Inferior parietal cortex (tissue), 1 donor: ENCODE results near the gene USP17L26.
"Not testable (repeated sequence)": the region's sequence is repeated elsewhere in the genome, so short reads cannot be mapped to it uniquely, and the experiment has no call there.

Experiments
- DNase-seq: peaks from one replicate; pipeline ENCODE4 v3.0.0-alpha.2; 2016; ENCODE audit errors: extremely low spot score

USP17L26 gene

GRCh38 chr4:9334358-9334757 is at the start of gene USP17L26:
TSS of gene USP17L26 (plus strand) at chr4:9334658. CDS start at chr4:9334658, 0 bp downstream.
- not testable (repeated sequence) for DNase-seq

GRCh38 chr4:9324191-9324590 is 10.3 kb upstream of the USP17L26 start:
- DNase-seq = not testable (repeated sequence)

GRCh38 chr4:9324865-9325264 is 9.6 kb upstream of the USP17L26 start, which contains the start of gene USP17L24:
TSS of gene USP17L24 (plus strand) at chr4:9325165. CDS start at chr4:9325165, 0 bp downstream.
- DNase-seq = not testable (repeated sequence)

- not testable (repeated sequence) for DNase-seq
Measured at GRCh38 chr4:9329611-9330010, 4.8 kb upstream of the USP17L26 start, which contains the start of gene USP17L25. TSS of gene USP17L25 (plus strand) at chr4:9329911. CDS start at chr4:9329911, 0 bp downstream.

- not testable (repeated sequence) for DNase-seq
Measured at GRCh38 chr4:9339103-9339502, 4.6 kb downstream of the USP17L26 start, which contains the start of gene USP17L5. TSS of gene USP17L5 (plus strand) at chr4:9339403. CDS start at chr4:9339403, 0 bp downstream.

GRCh38 chr4:9343848-9344247 is 9.4 kb downstream of the USP17L26 start, which contains the start of gene USP17L27:
TSS of gene USP17L27 (plus strand) at chr4:9344148. CDS start at chr4:9344148, 0 bp downstream.
- DNase-seq = not testable (repeated sequence)

- DNase-seq = not testable (repeated sequence)
Measured at GRCh38 chr4:9348593-9348992, 14.1 kb downstream of the USP17L26 start, which contains the start of gene USP17L28. TSS of gene USP17L28 (plus strand) at chr4:9348893. CDS start at chr4:9348893, 0 bp downstream.

- not testable (repeated sequence) for DNase-seq
Measured at GRCh38 chr4:9350866-9351265, 16.4 kb downstream of the USP17L26 start.

GRCh38 chr4:9353338-9353737 is 18.9 kb downstream of the USP17L26 start, which contains the start of gene USP17L29:
TSS of gene USP17L29 (plus strand) at chr4:9353638. CDS start at chr4:9353638, 0 bp downstream.
- not testable (repeated sequence) for DNase-seq

- not testable (repeated sequence) for DNase-seq
Measured at GRCh38 chr4:9362829-9363228, 28.4 kb downstream of the USP17L26 start, which contains the start of gene USP17L30. TSS of gene USP17L30 (plus strand) at chr4:9363129. CDS start at chr4:9363129, 0 bp downstream.

- DNase-seq = not testable (repeated sequence)
Measured at GRCh38 chr4:9379881-9380280, 45.4 kb downstream of the USP17L26 start.

GRCh38 chr4:9381012-9381534 is 46.6 kb downstream of the USP17L26 start:
- not testable (repeated sequence) for DNase-seq

- no peak for DNase-seq
Measured at GRCh38 chr4:9384126-9384525, 49.7 kb downstream of the USP17L26 start.
